Measurements from ENCODE around the gene NDUFAF8.

DNA sequence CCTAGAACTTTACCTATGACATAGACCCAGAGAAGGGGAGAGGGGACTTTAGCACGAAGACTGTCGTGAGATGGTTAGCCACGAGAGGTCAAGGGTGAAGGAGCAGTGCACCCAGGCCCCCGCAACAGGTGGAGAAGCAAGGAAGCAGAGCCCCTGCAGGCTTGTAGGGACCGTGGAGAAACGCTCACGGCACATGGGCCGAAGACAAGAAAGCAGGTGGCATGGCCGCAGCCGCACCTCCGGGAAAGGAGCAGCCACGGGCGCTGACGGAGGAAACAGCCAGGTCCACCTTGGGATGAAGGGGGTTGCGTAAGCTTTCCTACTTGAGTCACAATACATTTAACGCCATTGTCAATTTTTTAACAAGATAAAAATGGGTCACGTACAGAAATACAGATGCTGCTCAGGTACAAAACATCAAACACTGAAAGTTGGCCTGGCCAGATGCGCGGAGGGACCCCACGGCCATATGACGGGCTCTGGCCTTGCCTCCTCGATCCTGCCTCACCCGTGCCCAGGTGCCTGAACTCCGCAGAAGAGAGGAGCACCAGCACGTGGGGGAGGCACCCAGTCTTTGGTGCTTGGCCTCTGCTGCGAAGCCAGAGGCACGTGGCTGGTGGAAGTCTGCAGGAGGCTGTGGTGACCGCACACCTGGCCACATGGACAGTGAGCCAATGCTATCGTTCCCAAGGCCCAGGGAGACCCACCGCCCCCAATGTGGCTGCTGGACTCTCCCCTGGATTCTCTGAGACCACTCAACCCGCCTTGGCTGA is 34.8 kb downstream of the NDUFAF8 start:
- TF ChIP-seq POLR2AphosphoS5 (IDR thresholded peaks at IDR 0.05; ENCODE audit: low read depth, low read length) (no peak), TAF1 (IDR thresholded peaks at IDR 0.05; ENCODE audit: borderline replicate concordance, insufficient read depth, low read length) (no peak)
